ENCODE results near the gene TACR1.

The TACR1 gene

DNA sequence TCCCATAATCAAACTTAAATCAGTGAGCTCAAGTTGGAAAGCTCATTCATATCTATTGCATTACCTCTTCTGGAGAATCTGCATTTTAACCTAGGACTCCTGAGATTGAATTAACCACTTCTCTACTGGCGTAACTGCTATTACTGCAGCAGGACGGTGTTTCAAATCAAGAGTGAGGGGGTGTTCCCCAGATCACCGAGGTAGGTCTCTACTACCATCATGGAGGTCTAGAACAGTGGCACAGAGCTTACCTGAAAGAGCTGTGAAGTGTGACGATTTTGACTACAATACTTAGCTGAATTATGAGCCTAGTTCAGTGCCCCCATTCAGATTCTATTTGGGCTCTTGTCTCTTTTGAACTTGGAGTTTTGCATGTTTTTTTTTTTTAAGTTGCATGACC is 121.4 kb downstream of the TACR1 start:
- Histone ChIP-seq H3K4me3 (ENCODE audit: severe bottlenecking) (no peak overlapping the region), H3K27ac (ENCODE audit: poor library complexity, severe bottlenecking) (no peak overlapping the region), H3K27me3 (ENCODE audit: insufficient read depth, poor library complexity, severe bottlenecking) (no peaks in the 10 kb centered on the region), H3K36me3 (ENCODE audit: low read depth) (no peaks in the 10 kb centered on the region), H3K4me1 (ENCODE audit: insufficient read depth, poor library complexity, severe bottlenecking) (no peaks in the 10 kb centered on the region), H3K9me3 (ENCODE audit: severe bottlenecking) (no peaks in the 10 kb centered on the region)
- ATAC-seq (ENCODE audit: low read depth) = no peak
- no peak for DNase-seq (ENCODE audit: low spot score)
- TF ChIP-seq, protein P1, sequence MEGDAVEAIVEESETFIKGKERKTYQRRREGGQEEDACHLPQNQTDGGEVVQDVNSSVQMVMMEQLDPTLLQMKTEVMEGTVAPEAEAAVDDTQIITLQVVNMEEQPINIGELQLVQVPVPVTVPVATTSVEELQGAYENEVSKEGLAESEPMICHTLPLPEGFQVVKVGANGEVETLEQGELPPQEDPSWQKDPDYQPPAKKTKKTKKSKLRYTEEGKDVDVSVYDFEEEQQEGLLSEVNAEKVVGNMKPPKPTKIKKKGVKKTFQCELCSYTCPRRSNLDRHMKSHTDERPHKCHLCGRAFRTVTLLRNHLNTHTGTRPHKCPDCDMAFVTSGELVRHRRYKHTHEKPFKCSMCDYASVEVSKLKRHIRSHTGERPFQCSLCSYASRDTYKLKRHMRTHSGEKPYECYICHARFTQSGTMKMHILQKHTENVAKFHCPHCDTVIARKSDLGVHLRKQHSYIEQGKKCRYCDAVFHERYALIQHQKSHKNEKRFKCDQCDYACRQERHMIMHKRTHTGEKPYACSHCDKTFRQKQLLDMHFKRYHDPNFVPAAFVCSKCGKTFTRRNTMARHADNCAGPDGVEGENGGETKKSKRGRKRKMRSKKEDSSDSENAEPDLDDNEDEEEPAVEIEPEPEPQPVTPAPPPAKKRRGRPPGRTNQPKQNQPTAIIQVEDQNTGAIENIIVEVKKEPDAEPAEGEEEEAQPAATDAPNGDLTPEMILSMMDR (IDR thresholded peaks at IDR 0.05; ENCODE audit: poor library complexity, severe bottlenecking) = no peak

DNA sequence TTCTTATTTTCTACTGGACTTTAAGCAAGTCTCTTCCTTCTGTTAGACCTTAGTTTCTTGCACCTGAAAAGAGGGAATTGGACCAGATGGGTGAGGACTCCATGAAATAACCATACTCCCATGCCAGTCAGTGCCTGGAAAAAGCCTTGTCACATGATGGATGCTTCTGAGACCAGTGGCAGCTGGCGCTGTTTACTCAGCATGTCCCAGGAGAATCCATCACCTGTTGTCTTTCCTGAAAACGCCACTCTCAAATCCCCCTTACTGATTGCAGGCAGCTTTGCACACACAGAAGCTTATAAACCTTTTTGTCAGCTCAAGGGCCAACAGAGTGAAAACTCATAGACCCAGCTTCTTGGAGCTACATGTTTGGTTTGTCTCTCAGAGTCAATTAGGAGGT is 123.2 kb downstream of the TACR1 start:
- ATAC-seq (ENCODE audit: low read depth) (no peak), DNase-seq (ENCODE audit: low spot score) (no peak)
- Histone ChIP-seq H3K27me3 (ENCODE audit: insufficient read depth, poor library complexity, severe bottlenecking) (no peaks in the 10 kb centered on the region), H3K36me3 (ENCODE audit: low read depth) (no peaks in the 10 kb centered on the region), H3K4me3 (ENCODE audit: severe bottlenecking) (no peak overlapping the region), H3K4me1 (ENCODE audit: insufficient read depth, poor library complexity, severe bottlenecking) (no peaks in the 10 kb centered on the region), H3K27ac (ENCODE audit: poor library complexity, severe bottlenecking) (no peak overlapping the region), H3K9me3 (ENCODE audit: severe bottlenecking) (no peaks in the 10 kb centered on the region)
- TF ChIP-seq, protein P1 (IDR thresholded peaks at IDR 0.05; ENCODE audit: poor library complexity, severe bottlenecking) = no peak

- H3K27me3 ChIP-seq (ENCODE audit: insufficient read depth, poor library complexity, severe bottlenecking) = no peaks in the 10 kb centered on the region
- TF ChIP-seq, protein P1 (IDR thresholded peaks at IDR 0.05; ENCODE audit: poor library complexity, severe bottlenecking) = no peak
- H3K36me3 ChIP-seq (ENCODE audit: low read depth) = no peaks in the 10 kb centered on the region
- no peaks in the 10 kb centered on the region for H3K9me3 ChIP-seq (ENCODE audit: severe bottlenecking)
- ATAC-seq (ENCODE audit: low read depth) (no peak), DNase-seq (ENCODE audit: low spot score) (no peak)
- H3K4me1 ChIP-seq (ENCODE audit: insufficient read depth, poor library complexity, severe bottlenecking) = no peaks in the 10 kb centered on the region
- no peak overlapping the region for H3K27ac ChIP-seq (ENCODE audit: poor library complexity, severe bottlenecking)
- H3K4me3 ChIP-seq (ENCODE audit: severe bottlenecking) = no peak overlapping the region
Observed at GRCh38 chr2:75074708-75075107, 124.6 kb downstream of the TACR1 start.

- no peaks in the 10 kb centered on the region for H3K4me1 ChIP-seq (ENCODE audit: insufficient read depth, poor library complexity, severe bottlenecking)
- TF ChIP-seq, protein P1 (IDR thresholded peaks at IDR 0.05; ENCODE audit: poor library complexity, severe bottlenecking) = no peak
- no peak overlapping the region for H3K4me3 ChIP-seq (ENCODE audit: severe bottlenecking)
- ATAC-seq (ENCODE audit: low read depth) = no peak
- no peaks in the 10 kb centered on the region for H3K27me3 ChIP-seq (ENCODE audit: insufficient read depth, poor library complexity, severe bottlenecking)
- DNase-seq (ENCODE audit: low spot score) = no peak
- H3K36me3 ChIP-seq (ENCODE audit: low read depth) = no peaks in the 10 kb centered on the region
- H3K27ac ChIP-seq (ENCODE audit: poor library complexity, severe bottlenecking) = no peak overlapping the region
- H3K9me3 ChIP-seq (ENCODE audit: severe bottlenecking) = no peaks in the 10 kb centered on the region
Observed at GRCh38 chr2:75074228-75074627, 125.1 kb downstream of the TACR1 start.

DNA sequence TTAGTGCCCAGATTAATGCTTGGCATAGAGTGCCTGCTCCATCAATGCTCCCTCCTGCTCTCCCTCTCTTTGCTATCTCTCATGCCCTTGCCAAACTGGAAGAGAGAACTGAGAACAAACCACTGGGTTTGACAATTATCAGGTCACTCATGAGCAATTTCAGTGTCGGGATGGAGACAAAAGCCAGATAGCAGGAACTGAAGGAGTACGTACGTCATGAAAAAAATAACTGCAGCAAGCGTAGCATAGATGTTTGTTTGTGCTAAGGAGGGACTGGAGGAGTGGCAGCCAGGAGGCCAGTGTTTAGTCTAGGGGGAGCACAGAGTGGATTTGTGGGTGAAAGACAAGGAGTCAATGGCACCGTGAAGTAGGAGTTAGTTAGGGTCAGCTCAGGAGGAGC is 127.6 kb downstream of the TACR1 start:
- ATAC-seq (ENCODE audit: low read depth) (no peak), DNase-seq (ENCODE audit: low spot score) (no peak)

More for the DNA sequence above, 127.6 kb downstream of the TACR1 start:
- Histone ChIP-seq H3K27ac (ENCODE audit: poor library complexity, severe bottlenecking) (no peak overlapping the region), H3K27me3 (ENCODE audit: insufficient read depth, poor library complexity, severe bottlenecking) (no peaks in the 10 kb centered on the region), H3K36me3 (ENCODE audit: low read depth) (no peaks in the 10 kb centered on the region), H3K4me3 (ENCODE audit: severe bottlenecking) (no peak overlapping the region), H3K4me1 (ENCODE audit: insufficient read depth, poor library complexity, severe bottlenecking) (no peaks in the 10 kb centered on the region), H3K9me3 (ENCODE audit: severe bottlenecking) (no peaks in the 10 kb centered on the region)
- TF ChIP-seq, protein P1 (IDR thresholded peaks at IDR 0.05; ENCODE audit: poor library complexity, severe bottlenecking) = no peak
